Caco-2 (cell line): ENCODE results near the gene EXTL1. TPM values are rescaled to one million over a fixed set of nuclear protein-coding genes. Genes with fewer than 3 reads are reported as not detected.

Experiments
- BruUV-seq: library from RNA; stranded (reverse); fragments of 400-500 nt; replicated peaks from 2 replicates; lab custom pipeline; 2021; lab: Mats Ljungman, UMichigan
- CTCF ChIA-PET: fragments of 300-600 bp; sonication (Branson Sonifier 250); formaldehyde crosslinking; loops from one replicate; lab custom pipeline; 2022; ENCODE audit warnings: antibody characterized with exemption; lab: Charles Lee
- POLR2A ChIA-PET: fragments of 300-600 bp; sonication (Branson Sonifier 250); formaldehyde crosslinking; loops from one replicate; lab custom pipeline; 2022; ENCODE audit warnings: antibody characterized with exemption; lab: Charles Lee
- DNase-seq, 2 experiments: peaks; one replicate each; pipeline versions ENCODE4 v3.0.0 to v3.0.0-alpha.2; 2020 to 2022
- H3K27me3 ChIP-seq: replicated peaks from 2 replicates; pipeline ENCODE4 v1.6.0; 2011; ENCODE audit warnings: low read length; ENCODE audit not compliant: control insufficient read depth, insufficient read depth
- H3K36me3 ChIP-seq: 2 replicates; pipeline ENCODE4 v1.5.1; 2011; ENCODE audit warnings: low read length; ENCODE audit not compliant: control insufficient read depth, insufficient read depth
- H3K4me1 ChIP-seq: fragments of 250-450 bp; sonication (Bioruptor Pico); 2 replicates; pipeline ENCODE4 v1.5.1; 2020; ENCODE audit warnings: mild to moderate bottlenecking
- H3K4me3 ChIP-seq: 2 replicates; pipeline ENCODE4 v1.5.1; 2011; ENCODE audit warnings: low read depth, mild to moderate bottlenecking, control low read depth, low read length
- H3K9me3 ChIP-seq: fragments of 250-450 bp; sonication (Bioruptor Pico); 2 replicates; pipeline ENCODE4 v1.5.1; 2020; ENCODE audit warnings: mild to moderate bottlenecking, moderate library complexity
- H3K27ac Mint-ChIP-seq: one replicate; pipeline ENCODE4 v1.8.0; 2022; ENCODE audit warnings: mixed read lengths; ENCODE audit not compliant: unreplicated experiment
- H3K27me3 Mint-ChIP-seq: one replicate; pipeline ENCODE4 v1.8.0; 2022; ENCODE audit warnings: mixed read lengths; ENCODE audit not compliant: insufficient read depth, unreplicated experiment
- H3K36me3 Mint-ChIP-seq: one replicate; pipeline ENCODE4 v1.8.0; 2022; ENCODE audit warnings: mild to moderate bottlenecking, mixed read lengths; ENCODE audit not compliant: insufficient read depth, unreplicated experiment
- H3K4me1 Mint-ChIP-seq: one replicate; pipeline ENCODE4 v1.8.0; 2022; ENCODE audit warnings: low read depth, mixed read lengths; ENCODE audit not compliant: unreplicated experiment
- H3K4me3 Mint-ChIP-seq: one replicate; pipeline ENCODE4 v1.8.0; 2022; ENCODE audit warnings: mild to moderate bottlenecking, moderate library complexity, mixed read lengths; ENCODE audit not compliant: unreplicated experiment
- H3K9me3 Mint-ChIP-seq: one replicate; pipeline ENCODE4 v1.8.0; 2022; ENCODE audit warnings: mixed read lengths; ENCODE audit not compliant: unreplicated experiment
- CTCF ChIP-seq, 2 experiments: fragments of 200-600 bp in 1 of 2; IDR thresholded peaks; 1 replicate in 1 of 2; 2 replicates in 1 of 2; pipeline versions ENCODE4 v1.5.1 to v1.8.0; 2011 to 2022; ENCODE audit warnings: antibody characterized with exemption in 1 of 2, control low read depth in 1 of 2, inconsistent platforms in 1 of 2, low read depth in 1 of 2, low read length in 1 of 2, mild to moderate bottlenecking in 1 of 2, moderate library complexity in 1 of 2; ENCODE audit not compliant: insufficient read depth in 1 of 2, severe bottlenecking in 1 of 2, unreplicated experiment in 1 of 2
- intact Hi-C: fragments of 100-400 bp; cut with micrococcal nuclease; formaldehyde crosslinking; loops from one replicate; pipeline ENCODE4 v1.10.0; 2022; ENCODE audit not compliant: unreplicated experiment
- total RNA-seq: library from RNA; stranded (reverse); gene quantifications from 2 replicates; pipeline ENCODE4 v1.2.3, GENCODE V29; 2022

Gene EXTL1
- total RNA-seq, 1 experiment from 2014 or later: 0.34 TPM

- BruUV-seq: no TSS peak
- Histone ChIP-seq H3K9me3 (no peaks in the 10 kb centered on the region), H3K27me3 (no peaks in the 10 kb centered on the region), H3K36me3 (no peaks in the 10 kb centered on the region), H3K4me1 (peaks cover 9% of the 10 kb centered on the region), H3K4me3 (no peak overlapping the region)
- ChIA-PET CTCF (no interaction called here), POLR2A (no interaction called here)
- Mint-ChIP-seq H3K9me3 (no peaks in the 10 kb centered on the region), H3K4me3 (no peak overlapping the region), H3K27me3 (no peaks in the 10 kb centered on the region), H3K27ac (no peak overlapping the region), H3K4me1 (peaks cover 8% of the 10 kb centered on the region), H3K36me3 (no peaks in the 10 kb centered on the region)
- DNase-seq: no peak
- no peak for TF ChIP-seq CTCF (IDR thresholded peaks at IDR 0.05; ENCODE audit: insufficient read depth in 1 of 2, low read depth in 1 of 2, low read length in 1 of 2, severe bottlenecking in 1 of 2, unreplicated experiment in 1 of 2)
- intact Hi-C loops: no loop called here
Observed at GRCh38 chr1:26032656-26033357, 11.2 kb downstream of the EXTL1 start.

GRCh38 chr1:26034504-26035202, 13.1 kb downstream of the EXTL1 start:
- DNase-seq: no peak
- H3K27me3 Mint-ChIP-seq: no peaks in the 10 kb centered on the region

More at GRCh38 chr1:26034504-26035202, 13.1 kb downstream of the EXTL1 start:
- intact Hi-C loops: loop anchor here (1.0 to 5.0 kb wide), 3 partner anchors 70 to 128 kb away; no protein-coding TSS in a partner anchor
- no peak for TF ChIP-seq CTCF (IDR thresholded peaks at IDR 0.05; ENCODE audit: insufficient read depth in 1 of 2, low read depth in 1 of 2, low read length in 1 of 2, severe bottlenecking in 1 of 2, unreplicated experiment in 1 of 2)
- no TSS peak for BruUV-seq
- Histone ChIP-seq H3K9me3 (no peaks in the 10 kb centered on the region), H3K4me1 (peaks cover 9% of the 10 kb centered on the region), H3K4me3 (peak overlapping the region; percentile 86), H3K27me3 (no peaks in the 10 kb centered on the region), H3K36me3 (no peaks in the 10 kb centered on the region)
- POLR2A ChIA-PET: interaction anchor here (0.5 kb wide), 1 partner anchor 112 kb away, joined by 5 read pairs; no protein-coding TSS in a partner anchor
- Mint-ChIP-seq H3K9me3 (no peaks in the 10 kb centered on the region), H3K27ac (no peak overlapping the region), H3K4me1 (peaks cover 8% of the 10 kb centered on the region), H3K36me3 (no peaks in the 10 kb centered on the region), H3K4me3 (peak overlapping the region; percentile 88)
- CTCF ChIA-PET: interaction anchor here (0.6 to 3.4 kb wide), 7 partner anchors 11 to 139 kb away, joined by 3 to 77 read pairs (median 4); partner anchors contain the start of genes SLC30A2, STMN1 and ZNF593
